SW480 (cell line): Measurements from ENCODE around the gene DIABLO.
"Not testable (repeated sequence)": the region's sequence is repeated elsewhere in the genome, so short reads cannot be mapped to it uniquely, and the experiment has no call there.

ENCODE experiments used
- DNase-seq: peaks from one replicate; pipeline ENCODE4 v3.0.0-alpha.2; 2016; ENCODE audit warnings: low spot score

Gene DIABLO

DNA sequence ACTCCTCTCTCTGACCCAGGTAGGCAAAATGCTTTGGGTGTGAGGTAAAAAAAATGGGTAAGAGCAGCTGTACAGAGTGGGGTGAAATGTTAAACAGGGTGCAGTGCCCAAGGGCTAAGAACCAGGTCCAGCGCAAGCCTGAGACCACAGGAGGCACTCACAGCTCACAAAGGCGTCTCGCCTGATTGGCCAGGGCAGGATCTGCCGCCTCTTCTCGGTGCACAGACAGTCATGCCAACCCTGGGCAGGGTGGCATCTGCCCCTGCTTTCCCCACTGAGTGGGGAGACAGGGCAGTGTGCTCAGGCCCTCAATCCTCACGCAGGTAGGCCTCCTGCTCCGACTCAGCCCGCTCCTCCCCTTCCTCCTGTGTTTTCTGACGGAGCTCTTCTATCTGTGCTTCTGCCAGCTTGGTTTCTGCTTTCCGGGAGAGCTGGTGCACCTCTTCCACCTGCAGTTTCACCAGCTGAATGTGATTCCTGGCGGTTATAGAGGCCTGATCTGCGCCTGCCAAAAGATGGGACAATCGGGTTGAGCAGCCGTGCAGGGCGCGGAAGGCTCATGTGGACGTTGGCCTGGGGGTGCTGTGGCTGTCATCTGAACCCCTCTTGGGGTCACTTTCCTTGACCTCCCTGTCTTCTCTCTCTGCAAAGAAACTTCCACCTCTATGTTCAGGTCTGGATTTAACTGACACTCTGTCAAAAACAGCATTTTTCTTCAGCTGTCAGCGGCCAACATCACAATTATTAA lies 17.6 kb downstream of the DIABLO start:
- DNase-seq: no peak

DNA sequence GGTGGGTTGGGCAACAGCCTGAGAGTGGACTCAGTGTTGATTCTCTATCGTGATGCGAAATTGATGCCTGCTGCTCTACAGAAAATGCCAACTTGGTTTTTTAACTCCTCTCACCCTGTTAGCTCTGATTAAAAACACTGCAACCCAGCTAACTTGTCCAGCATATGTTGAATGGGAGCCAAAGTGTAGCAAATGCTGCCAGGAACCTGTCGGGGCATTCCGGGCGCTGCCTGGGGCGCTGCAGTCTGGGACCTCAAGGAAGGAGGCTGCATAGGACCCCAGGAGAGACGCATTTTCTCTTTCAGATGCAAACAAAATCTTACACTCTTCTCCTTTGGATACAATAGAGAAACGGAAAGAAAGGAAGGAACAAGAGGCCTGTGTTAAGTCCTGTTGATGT lies 18.5 kb downstream of the DIABLO start:
- DNase-seq: no peak

DNA sequence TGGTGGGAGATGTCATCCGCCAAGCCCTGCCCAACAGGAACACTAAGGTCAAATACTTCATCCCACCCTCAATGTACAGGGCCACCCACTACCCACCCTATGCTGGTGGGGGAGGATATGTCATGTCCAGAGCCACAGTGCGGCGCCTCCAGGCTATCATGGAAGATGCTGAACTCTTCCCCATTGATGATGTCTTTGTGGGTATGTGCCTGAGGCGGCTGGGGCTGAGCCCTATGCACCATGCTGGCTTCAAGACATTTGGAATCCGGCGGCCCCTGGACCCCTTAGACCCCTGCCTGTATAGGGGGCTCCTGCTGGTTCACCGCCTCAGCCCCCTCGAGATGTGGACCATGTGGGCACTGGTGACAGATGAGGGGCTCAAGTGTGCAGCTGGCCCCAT lies 18.9 kb downstream of the DIABLO start:
- no peak for DNase-seq

DNA sequence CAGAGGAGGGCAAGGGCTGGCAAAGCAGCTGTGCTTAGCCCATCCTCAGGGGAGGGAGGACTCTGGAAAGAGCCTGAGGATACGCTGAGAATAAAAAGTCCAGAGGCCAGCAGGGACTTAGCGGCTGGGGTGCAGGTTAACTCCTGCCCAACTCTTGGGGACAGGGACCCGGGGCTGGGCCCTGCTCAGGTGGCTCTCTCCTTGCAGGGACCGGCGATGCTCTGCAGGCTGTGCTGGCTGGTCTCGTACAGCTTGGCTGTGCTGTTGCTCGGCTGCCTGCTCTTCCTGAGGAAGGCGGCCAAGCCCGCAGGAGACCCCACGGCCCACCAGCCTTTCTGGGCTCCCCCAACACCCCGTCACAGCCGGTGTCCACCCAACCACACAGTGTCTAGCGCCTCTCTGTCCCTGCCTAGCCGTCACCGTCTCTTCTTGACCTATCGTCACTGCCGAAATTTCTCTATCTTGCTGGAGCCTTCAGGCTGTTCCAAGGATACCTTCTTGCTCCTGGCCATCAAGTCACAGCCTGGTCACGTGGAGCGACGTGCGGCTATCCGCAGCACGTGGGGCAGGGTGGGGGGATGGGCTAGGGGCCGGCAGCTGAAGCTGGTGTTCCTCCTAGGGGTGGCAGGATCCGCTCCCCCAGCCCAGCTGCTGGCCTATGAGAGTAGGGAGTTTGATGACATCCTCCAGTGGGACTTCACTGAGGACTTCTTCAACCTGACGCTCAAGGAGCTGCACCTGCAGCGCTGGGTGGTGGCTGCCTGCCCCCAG lies 19.6 kb downstream of the DIABLO start:
- DNase-seq: no peak

DNA sequence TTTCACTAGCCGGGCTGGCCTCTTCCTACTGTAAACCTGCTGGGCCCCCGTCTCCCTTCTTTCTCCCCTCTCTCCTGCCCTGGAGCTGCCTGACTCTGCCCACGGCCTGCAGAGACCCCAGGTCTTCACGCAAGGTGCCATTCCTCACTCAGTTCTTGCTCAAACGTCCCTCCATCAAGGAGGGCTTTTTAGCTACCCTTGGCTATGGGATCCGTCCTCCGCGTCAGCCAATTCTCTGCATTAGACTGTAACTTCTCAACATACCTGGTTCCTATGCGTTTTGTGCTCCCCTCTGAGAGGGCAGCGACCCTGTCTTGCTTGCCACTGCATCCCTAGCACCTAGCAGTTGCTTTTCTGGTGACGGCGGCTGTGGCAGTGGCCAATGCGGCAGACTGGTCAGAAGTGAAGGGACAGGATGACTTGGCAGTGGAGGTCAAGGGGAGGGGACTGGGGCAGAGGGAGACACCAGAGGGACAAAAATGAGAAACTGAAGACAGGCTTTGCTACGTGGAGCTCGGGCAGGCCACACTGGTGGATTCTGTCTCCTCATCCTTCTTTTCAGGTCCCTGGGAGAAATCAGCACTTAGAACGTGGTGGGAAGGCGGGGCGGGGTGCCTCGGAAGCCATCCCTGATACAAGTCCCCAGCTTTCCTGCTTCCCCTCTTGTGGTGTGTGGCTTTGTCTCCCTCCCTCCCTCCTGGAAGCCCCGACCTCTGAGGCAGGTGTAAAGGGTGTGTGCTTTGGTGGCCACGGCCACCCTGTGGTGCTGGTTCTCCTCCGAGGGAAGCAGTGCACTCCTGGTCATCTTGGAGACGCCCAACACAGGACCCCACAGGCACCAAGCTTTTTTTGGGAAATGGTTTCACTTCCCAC lies 20.6 kb downstream of the DIABLO start:
- DNase-seq: no peak

DNA sequence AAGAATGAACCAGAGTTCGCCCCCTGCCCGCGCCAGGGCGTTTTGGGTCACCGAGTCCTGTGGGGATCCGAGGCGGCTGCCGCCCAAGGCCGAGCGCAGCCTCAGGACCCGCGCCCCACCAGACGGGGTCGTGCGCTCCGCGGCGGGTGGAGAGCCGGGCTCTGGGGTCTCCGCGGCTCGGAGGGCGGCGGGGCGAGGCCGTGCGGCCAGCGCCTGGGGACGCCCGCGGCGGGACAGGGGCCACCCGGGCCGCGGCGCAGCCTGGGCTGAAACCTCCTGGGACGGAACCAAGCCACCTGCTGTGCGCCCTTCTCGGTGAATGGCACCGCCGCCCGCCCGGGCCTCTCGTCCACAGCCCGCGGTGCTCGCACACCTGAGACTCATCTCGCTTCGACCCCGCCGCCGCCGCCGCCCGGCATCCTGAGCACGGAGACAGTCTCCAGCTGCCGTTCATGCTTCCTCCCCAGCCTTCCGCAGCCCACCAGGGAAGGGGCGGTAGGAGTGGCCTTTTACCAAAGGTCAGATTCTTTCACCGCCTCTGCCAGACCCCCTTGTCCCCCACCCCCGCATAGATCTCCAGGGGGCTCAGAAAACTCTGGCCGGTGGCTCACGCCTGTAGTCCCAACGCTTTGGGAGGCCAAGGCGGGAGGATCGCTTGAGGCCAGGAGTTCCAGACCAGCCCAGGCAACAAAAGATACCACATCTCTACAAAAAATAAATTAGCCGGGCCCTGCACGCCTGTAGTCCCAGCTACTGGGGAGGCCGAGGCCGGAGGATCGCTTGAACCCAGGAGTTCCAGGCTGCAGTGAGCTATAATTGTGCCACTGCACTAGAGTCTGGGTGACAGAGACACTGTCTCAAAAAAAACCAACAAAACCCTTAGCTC lies 21.4 kb downstream of the DIABLO start:
- no peak for DNase-seq

DNA sequence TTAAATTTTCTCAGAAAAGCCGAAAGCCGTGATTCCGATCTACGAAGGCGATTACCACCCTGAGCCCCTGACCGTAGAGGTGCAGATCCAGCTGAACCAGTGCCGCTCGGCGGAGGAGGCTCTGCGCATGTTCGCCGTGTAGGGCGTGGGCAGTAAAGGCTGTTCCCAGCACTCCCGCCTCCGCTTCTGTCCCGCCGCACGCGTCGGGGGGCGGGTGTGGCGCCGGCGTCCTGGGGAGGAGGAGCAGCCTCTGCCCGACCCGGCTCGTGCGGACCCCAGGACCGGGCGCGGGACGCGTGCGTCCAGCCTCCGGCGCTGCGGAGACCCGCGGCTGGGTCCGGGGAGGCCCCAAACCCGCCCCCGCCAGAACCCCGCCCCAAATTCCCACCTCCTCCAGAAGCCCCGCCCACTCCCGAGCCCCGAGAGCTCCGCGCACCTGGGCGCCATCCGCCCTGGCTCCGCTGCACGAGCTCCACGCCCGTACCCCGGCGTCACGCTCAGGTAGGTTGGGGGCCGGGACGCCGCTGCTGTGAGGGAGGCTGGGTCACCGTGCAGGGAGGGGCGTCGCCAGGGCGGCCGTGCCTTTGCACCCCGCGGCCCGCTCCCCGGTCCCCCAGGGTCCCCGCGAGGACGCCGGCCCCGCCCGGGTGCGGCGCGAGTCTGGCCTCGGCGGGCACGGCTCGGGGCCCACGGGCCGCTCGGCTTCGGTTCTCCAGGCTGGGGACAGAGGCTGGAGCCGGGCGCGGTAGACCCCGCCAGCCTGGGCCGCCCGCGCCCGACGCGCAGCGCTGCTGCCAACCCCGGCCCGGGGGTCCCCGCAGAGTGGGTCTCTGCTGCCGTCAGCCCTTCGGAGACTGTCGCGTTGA lies 22.3 kb downstream of the DIABLO start, which contains the start of gene B3GNT4:
B3GNT4 (plus strand) TSS at position 409 of the 866 bp plus-strand sequence. CDS start 910 bp downstream, outside the sequence.
- DNase-seq: peak; percentile 60

DNA sequence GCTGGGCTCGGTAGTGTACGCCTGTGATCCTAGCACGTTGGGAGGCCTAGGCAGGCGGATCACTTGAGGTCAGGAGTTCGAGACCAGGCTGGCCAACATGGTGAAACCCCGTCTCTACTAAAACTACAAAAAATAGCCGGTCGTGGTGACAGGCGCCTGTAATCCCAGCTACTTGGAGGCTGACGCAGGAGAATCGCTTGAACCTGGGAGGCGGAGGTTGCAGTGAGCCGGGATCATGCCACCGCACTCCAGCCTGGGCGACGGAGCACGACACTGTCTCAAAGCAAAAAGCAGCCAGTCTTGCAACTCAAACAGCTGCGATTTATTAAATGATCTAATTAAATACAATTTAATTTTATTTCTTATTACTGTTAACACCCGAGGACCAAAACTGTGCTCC lies 23.0 kb downstream of the DIABLO start:
- not testable (repeated sequence) for DNase-seq

DNA sequence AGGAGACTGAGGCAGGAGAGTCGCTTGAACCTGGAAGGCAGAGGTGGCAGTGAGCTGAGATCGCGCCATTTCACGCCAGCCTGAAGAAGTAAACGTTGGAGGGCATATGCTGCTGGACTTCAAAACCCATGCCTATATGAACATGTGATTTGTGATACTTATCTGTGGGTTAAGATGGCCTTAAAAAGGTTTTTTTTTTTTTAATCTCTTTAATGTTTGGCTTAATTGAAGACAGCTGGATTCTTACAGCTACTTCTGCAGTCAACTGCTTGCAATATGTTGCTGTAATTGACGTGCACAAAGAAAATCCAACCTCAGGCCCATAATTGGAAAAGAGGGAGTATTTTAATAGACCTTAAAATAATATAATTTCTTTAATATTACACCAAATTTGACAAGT lies 23.8 kb downstream of the DIABLO start:
- no peak for DNase-seq

DNA sequence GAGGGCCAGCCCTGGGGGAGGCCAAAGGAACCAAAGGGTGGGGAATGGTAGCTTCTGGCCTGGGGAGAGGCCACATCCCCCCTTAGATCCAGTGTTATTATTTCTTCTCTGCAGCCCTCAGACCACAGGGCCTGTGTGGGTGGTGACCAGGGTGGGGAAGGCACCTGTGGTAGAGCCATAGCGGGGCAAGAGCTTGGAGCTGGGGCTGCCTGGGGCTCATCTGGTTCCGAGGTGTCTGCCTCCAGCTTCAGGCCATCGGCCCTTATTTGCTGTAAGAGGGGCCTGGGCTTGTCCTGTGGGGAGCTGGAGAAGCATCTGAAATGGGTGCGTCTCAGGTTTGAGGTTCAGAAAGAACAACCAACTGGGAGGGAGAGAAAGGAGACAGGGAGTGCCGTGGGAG lies 24.5 kb downstream of the DIABLO start:
- no peak for DNase-seq

DNA sequence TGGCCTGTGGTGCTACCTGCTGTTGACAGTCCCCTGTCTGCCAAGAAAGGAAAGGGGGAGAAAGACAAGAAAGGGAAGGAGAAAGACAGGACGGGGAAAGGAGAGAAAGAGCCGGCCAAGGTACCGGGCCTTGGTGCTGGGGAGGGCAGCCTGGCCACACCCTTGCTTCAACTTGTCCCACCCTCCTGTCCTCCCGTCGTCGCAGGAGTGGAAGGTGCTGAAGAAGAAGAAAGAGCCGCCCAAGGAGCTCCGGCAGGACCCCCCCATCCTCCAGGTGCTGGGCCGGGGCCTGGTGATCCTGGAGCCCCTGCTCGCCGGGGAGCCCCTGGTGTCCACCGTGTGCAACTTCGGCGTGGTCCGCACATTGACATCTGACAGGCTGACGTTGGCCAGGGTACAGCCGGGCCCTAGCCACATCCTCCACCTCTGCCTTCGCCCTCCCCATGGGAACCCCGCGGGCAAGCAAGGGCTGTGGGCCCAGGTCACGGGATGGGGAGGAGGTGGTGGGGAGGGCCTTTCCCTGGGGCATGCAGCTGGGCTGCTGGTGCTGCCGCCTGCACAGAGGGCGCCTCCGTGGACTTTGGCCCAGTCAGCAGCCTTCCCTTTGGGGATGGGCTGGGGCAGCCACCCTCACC lies 25.2 kb downstream of the DIABLO start:
- DNase-seq: no peak

DNA sequence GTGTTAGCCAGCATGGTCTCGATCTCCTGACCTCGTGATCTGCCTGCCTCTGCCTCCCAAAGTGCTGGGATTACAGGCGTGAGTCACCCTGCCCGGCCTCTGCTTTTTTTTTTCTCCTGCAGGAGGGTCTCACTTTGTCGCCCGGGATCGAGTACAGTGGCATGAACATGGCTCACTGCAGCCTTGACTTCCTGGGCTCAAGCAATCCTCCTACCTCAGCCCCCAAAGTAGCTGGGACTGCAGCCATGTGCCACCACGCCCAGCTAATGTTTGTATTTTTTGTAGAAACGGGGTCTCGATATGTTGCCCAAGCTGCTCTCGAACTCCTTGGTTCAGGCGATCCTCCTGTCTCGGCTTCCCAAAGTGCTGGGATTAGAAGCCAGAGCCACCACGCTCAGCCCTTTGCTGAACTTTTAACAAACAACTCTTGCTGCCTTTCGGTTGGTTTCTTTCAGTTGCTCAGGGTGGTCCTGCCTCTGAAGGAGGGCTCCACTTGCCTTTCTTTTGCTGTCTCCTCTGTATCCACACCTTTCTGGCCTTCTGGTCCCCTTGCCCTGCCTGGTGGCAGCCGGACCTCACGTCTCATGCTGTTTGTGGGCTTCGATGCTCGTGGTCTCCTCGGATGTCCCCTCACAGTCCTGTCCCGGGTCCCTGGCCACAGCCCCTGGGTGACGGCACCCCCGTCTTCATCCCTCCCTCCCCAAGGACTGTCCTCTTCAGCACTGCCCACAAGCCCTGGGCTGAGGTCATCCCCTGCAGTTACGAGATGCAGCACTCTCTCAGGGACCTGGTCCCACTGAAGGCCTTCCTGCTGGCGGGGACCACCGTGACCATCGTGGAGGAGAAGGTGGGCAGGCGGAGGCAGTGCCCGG lies 26.1 kb downstream of the DIABLO start:
- DNase-seq: no peak

DNA sequence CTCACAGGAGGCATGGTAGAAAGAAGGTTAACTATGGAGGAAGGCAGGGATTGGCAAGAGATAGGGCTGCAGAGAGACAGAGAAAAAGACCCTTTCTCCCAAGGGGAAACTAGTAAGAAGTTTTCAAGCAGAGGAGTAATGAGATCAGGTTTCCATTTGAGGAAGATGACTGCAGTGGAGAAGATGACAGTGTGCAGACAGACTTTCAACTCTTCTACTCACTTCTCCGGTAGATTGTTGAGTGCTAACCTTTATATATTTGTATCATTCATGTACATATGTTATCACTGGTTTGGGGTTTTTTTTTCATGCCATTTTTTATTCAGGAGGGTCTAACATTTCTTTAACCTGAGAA lies 28.3 kb downstream of the DIABLO start:
- no peak for DNase-seq

DNA sequence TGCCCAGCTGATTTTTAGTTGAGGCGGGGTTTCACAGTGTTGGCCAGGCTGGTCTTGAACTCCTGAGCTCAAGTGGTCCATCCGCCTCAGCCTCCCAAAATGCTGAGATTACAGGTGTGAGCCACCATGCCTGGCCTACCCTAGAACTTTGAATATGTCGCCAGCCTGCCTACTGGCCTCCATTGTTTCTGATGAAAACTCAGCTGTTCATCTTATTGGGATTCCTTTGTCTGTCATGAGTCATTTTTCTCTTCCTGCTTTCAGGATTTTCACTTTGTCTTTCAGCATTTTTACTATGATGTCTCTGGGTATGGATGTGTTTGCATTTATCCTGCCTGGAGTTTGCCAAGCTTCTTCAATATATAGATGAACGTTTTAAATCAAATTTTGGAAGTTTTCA lies 30.4 kb downstream of the DIABLO start:
- DNase-seq: no peak

DNA sequence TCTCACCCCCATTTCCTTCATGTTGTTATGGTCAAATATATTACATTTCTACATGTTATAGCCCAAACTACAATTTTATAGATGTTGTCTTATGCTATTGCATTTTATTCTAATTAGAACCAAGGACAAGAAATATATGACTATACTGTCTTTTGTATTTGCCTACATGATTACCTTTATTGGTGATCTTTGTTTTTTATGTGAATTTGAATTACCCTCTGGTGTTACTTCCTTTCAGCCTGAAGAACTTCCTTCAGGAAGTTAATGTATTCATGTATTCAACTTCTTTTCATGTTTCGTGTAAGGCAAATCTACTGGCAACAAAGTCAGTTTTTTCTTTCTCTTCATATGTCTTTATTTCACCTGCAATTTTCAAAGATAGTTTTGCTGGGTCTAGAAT lies 31.0 kb downstream of the DIABLO start:
- no peak for DNase-seq

DNA sequence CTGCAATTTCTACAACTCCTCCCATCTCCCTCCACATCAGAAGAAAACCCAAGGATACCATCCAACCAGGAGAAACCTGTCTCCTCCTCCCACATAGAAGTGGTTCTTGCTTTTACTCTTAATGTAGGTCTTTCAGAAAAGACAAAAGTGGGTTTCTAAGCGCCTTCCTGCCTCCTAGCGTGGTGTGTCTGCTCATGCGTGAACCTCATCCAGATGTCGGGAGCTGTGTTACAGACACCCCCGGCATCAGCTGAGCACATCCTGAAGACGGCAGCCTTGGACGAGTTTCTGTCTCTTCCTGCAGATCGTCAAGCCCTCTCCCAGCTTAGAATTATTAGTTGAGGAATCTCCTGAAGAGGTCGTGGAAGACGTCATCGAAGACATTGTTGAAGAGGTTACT lies 33.4 kb downstream of the DIABLO start:
- DNase-seq: no peak

DNA sequence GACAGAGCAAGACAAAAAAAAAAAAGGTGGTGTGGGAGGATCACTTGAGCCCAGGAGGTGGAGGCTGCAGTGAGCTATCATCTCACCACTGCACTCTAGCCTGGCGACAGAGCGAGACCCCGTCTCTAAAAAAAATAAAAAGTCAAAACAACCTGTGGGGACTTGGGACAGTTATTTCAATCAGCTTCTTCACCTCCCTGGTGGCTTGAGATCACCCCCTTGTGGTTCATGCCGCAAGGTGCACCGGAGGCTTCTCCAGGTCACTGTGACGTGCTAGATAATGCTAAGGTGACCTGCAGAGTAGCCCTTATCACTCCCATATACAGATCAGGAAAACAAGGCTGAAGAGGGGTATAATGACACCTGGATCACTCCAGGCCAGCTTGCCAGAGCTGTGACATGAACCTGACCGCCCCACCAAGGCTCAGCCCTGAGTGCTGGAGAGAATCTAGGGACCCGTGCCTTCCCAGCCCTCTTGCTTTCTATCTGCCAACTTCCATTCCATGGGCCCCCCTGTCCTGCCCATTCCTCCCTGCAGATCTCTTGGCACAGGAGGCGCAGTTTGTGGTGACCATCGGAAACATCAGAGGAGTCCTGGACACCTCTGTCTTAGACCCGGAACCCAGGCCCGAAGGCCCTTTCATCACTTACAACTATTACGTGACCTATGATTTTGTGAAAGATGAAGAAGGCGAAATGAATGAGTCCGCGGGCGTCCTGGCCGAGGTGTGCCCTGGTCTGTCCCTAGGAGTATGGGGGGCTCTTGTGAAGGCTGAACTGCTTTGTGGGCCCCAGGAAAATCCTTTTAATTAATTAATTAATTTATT lies 34.8 kb downstream of the DIABLO start:
- peak; percentile 55 for DNase-seq
